Measurements from ENCODE around the gene MRPL11. TPM values are rescaled to one million over a fixed set of nuclear protein-coding genes. Genes with fewer than 3 reads are reported as not detected.
"Not testable (repeated sequence)": the region's sequence is repeated elsewhere in the genome, so short reads cannot be mapped to it uniquely, and the experiment has no call there.

MRPL11 gene
- total RNA-seq, 1 donor from 2014 or later, result 33.3 TPM

DNA sequence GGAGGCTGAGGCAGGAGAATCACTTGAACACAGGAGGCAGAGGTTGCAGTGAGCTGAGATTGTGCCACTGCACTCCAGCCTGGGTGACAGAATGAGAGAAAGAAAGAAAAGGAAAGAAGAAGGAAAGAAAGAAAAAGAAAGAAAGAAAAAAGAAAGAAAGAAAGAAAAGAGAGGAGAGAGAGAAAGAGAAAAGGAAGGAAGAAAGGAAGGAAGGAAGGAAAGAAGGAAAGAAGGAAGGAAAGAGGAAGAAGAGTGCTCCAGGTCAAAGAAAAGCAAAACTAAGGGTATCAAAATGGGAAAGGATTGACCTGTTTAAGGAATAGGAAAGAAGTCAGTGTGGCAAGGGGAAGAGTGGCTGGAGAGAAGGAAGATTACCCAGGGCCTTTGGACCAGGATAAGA, 7.4 kb downstream of the MRPL11 start:
- DNase-seq (ENCODE audit: low read depth), result not testable (repeated sequence)

DNA sequence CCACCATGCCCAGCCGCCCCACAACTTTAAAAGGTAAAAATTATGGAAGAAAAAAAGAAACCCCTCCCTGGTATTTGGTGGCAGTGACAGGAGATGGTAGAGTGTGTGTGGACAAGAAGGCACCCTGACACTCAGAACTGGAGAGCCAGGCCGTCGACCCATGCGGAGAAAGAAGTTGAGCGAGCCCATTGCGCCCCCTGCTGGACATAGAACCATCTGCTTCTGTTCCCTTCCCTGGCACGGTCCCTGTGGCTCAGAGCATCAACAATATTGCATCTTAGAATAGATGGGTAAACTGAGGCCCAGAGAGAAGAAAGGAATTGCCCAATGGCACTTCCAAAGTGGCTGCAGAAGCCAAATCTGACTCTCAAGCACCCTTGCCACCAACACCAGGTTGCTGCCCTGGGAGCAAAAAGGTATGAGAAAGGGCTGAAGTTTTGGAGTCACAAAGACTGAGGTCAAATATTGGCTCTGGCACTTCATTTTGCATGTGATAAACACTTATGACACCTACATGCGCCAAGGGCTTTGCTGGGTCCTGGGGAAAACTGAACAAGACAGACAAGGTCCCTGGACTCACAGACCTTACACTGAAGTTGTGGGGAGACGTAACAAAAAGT, 8.6 kb downstream of the MRPL11 start:
- peak; percentile 38 for DNase-seq (ENCODE audit: low read depth)

DNA sequence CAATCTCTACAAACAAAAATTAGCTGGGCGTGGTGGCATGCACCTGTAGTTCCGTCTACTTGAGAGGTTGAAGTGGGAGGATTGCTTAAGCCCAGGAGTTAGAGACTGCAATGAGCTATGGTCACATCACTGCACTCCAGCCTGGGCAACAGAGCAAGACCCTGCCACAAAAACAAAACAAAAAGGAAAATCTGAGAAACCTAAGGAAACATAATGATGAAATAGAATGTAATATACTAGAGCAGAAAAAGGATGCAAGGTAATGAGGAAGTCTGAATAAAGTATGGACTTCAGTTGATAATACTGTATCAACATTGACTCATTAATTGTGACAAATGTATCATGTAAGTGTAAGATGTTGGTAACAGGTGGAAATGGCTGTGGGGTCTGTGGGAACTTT, 9.7 kb downstream of the MRPL11 start:
- DNase-seq (ENCODE audit: low read depth), result no peak

DNA sequence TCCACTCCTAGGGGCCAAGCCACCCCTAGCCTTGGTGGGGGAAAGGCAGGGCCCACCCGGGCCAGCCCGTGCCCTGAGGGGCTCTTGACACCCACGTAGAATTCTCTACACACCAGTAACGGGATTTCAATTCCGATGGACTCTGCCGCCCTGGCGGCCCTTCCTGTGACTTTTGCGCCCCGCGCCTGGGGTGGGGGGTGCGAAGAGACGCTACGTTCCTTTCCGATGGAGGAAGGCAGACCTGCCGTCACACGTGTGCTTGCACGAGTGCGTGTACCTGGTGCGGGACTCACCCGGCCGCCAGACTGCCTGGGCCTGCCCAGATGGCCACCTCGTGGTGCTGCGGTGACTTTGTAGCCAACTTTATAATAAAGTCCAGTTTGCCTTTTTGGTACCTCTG, 12.3 kb downstream of the MRPL11 start:
- DNase-seq (ENCODE audit: low read depth), result no peak

DNA sequence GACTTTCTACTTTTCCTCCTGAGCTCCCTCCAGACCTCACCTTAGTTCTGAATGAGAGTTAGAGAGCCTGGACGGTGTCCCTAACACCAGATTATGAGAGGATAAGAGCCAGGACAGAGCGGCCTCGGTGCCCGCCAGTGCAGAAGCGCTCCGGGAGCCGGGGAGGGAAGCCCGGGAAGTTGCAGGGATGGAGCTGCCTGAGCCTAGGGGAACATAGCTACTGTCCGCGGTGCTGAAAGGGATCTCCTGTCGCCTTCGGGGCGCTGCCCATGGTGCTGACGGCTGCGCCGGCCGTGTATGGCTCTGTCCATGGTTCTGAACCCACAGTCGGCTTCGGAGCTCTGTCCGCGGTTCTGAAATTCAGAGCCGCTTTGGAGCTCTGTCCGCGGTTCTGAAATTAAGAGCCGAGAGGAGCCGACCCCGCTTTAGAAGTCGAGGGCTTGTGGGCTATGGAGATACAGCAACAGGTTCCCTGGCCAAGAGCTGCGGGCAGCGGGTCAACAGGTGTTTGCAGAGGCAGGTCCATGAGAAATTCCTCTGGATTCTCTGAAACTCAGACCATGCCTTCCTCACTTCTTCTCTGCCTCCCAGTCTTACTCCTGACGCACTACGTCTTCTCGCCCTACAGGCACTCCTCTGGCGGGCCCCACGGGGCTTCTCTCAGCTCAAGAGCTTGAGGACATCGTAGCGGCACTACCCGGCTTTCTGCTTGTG, 17.0 kb downstream of the MRPL11 start:
- peak; percentile 76 for DNase-seq (ENCODE audit: low read depth)

DNA sequence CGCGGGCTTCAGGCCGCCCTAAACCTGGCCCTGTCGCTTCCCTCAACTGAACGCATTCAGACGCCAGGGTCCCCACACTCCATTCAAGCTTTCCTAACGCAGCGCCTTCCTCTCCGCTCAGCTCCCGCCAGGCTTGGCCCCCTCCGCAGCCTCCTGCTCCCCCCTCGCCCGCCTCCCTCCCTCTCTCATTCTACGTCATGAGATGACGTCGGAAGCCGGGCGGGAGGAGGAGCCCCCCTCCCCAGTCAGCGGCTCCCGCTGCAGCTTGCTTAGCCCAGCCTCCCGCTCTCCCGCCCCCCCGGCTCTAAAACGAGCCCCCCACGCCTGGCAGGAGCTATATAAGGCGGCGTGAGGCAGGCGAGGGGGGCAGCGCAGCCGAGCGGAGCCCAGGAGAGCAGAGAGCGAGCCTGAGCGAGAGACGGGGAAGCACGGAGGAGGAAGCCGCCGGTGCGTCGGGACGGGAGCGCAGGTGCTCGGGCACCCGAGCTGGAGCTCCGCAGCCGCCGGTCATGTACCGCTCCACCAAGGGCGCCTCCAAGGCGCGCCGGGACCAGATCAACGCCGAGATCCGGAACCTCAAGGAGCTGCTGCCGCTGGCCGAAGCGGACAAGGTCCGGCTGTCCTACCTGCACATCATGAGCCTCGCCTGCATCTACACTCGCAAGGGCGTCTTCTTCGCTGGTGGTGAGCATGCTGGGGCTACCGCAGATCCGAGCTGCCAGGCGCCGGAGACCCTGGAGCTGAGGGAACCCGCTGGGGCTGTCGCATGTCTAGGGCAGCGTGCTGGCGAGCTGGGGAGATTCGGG, 17.8 kb downstream of the MRPL11 start, which contains the start of gene NPAS4:
TSS of gene NPAS4 (plus strand) at position 365 of the 806 bp plus-strand sequence. CDS start at position 510, 145 bp downstream.
- no peak for DNase-seq (ENCODE audit: low read depth)

DNA sequence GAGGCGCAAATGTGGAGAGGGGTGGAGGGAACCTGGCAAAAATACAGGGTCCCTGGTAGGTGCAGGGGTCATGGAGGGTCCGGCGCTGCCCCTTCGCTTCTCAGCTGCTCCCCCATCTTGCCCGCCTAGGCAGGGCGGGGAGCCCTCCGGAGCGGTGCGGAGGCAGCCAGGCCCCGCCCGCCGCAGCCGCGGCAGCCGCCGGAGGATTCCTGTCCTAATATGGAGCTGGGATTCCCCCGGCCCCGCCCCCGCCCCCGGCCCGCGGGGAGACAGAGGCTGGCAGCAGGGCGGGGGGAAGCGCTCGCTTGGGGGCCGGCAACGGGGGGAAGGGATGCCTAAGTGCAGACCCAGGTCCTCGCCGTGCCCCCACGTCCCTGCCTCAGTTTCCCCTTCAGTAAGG, 18.8 kb downstream of the MRPL11 start:
- no peak for DNase-seq (ENCODE audit: low read depth)

DNA sequence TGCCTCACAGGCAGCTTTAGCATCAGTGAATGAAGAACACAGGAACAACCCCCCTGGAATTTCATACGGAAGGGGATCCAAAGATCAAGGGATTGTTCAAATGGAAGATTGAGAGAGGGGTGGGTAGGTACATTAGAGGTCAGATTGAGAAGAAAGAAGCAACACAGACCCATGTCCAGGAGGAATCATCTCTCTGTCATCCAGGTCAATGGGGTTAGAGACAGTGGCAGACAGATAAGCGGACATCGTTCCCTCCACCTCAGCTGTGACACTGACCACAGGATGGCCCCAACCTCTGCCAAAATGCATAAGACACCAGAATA, 19.7 kb downstream of the MRPL11 start:
- no peak for DNase-seq (ENCODE audit: low read depth)

DNA sequence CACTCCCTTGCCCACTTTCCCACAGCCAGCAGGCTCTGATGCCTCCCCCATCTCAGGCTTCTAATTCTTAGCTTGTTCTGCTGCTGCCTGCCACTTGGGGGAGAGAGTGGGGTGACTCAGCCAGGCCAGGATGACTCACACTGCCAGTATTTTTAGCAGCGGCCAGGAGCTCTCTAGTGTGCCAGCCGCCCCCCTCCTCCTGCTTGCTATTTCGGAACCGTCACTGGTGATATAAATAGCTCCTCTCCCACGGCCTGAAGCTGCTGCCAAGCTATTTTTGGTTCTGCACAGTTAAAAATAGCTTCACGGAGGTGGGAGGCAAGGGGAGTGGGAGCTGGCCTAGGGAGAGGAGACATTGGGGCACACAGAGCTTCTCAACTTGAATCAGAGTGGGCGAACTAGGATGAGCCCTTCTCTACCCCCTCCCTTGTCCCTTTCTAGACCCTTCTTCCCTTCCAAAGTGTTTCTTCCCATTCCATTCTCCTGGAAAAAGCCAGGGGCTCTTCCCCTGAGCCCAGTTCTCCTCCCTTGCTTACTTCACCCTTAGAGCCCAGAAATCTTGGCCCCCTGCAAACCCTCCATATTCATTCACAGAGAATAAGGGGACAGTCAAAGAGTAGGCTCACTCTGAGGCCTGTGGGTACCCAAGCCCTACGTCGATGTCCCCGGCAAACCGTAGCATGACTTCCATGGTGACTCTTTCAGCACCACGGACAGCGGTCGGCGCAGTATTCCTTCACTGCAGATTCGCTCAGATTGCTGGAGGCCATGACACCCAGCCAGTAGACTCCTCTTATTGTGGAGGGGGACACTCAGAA, 20.3 kb downstream of the MRPL11 start:
- DNase-seq (ENCODE audit: low read depth), result peak; percentile 88

DNA sequence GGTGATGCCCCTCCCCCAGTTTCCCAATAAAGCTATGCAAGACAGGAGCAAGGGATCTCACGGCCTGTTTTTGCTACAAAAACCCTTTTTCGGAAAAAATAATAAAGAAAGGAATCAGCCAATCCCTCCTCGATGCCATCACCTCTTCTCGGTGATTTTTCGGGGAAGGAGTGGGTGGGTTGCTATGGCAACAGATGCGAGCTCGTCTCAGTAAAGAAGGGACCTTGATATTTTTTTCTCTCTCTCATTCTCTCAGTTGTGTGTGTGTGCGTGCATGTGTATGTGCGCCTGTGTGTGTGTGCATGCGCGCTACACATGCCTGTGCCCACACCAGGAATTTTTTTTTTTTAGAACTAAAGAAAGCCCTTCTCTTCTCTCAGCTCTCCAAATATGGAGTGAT, 21.6 kb downstream of the MRPL11 start:
- no peak for DNase-seq (ENCODE audit: low read depth)

DNA sequence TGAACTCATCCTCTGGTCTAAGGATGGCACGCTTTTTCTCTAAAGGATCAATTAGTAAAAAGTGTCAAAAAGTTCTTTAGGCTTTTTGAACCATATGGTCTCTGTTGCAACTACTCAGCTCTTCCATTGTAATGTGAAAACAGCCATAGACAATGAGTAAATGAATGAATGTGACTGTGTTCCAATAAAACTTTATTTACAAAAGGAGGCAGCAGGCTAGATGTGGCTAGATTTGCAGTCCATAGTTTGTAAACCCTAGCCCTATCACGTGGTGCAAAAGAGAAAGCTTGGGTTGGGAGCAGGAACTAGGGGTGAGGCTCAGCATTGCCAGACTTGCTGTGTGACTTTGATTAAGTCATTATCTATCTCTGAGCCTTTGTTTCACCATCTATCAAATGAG, 23.2 kb downstream of the MRPL11 start:
- no peak for DNase-seq (ENCODE audit: low read depth)

DNA sequence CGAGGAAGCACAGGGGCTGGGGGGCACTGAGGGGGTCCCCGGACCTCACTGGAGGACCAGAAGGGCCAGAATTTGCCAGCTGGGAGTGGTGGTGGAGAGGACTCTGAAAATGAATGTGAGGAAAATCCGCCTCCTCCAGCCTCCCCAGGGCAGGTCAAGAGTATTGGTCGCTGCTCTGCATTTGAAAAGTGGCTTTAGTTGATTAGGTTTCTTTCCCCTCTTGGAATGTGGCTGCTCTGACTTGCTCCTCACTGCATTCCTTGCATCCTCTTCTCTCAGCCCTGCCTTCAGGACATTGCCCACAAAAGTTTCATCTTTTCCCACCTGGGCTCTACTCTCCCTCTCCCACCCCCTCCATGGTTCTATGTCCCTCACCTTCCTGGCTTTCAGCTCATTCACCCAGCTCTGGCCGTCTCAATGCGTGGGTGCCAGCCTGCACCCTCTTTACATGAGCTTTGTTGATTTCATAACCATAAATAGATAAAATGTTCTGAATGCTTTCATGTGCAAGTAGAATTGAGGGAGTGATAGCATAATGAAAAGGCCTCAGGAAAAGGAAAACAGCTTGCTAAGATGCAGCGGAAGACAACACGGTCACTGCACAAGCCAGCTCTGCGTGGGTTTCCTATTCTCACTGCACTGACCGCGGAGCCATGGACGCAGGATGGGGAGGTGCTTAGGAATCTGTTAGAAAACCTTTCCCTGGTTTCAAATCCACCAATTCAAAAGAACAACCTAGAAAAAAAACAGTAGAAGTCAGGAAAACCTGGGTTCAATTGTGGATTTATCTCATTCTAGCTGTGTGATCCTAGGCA, 24.3 kb downstream of the MRPL11 start:
- no peak for DNase-seq (ENCODE audit: low read depth)

DNA sequence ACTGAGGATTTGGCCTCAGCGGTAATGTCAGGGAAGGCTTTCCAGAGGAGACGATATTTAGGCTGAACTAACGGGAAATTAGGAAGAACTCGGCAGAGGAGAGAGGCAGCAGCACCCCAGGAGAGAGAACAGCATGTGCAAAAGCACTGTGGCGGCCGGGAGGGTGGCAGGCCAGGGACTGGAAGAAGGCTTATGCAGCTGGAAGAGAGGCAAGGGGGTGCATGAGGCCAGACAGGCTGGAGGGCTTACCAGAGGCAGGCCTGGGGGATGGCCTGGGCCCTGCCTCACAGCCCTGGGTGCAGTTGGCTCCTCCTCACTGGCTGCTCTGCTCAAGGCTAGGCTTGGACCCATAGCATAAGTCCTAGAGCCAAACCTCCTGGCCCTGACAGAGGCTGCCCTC, 25.5 kb downstream of the MRPL11 start:
- DNase-seq (ENCODE audit: low read depth), result no peak

DNA sequence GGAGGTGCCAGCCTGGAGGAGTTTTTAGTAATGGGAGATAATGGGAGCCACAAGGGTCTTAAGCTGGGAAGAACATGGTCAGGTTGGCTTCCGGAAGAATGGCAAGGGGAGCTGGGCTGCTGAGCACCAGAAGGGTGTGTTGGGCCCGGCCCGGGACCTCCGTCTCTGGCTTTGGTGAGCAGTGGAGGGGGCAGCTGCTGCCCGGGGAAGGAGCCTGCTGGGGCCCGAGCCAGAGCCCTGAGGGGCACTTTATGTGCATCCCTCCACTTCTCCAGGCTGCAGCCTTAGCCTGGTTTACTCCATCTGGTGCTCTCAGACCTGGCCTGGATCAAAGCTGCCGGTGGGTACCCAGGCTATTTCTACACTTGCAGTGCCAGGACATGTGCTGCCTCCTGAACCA, 26.5 kb downstream of the MRPL11 start:
- DNase-seq (ENCODE audit: low read depth), result no peak

DNA sequence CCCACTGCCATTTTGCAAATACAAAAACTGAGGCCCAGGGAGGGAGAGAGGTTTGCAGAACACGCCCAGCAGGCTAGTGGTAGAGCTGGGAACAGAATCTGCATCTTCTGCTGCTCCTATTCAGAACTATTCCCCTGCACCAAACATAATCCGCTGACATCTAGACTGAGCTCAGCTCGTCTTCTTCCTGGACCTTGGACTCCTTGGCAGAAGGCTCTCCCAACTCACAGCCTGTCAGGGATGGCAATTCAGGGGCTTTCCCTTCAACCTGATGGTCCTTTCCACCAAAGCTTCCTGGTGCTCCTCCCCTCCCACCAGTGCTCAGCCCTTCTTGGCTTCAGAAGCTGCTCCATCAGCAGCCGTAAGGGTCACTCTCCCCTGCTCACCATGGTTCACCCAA, 27.3 kb downstream of the MRPL11 start:
- no peak for DNase-seq (ENCODE audit: low read depth)

DNA sequence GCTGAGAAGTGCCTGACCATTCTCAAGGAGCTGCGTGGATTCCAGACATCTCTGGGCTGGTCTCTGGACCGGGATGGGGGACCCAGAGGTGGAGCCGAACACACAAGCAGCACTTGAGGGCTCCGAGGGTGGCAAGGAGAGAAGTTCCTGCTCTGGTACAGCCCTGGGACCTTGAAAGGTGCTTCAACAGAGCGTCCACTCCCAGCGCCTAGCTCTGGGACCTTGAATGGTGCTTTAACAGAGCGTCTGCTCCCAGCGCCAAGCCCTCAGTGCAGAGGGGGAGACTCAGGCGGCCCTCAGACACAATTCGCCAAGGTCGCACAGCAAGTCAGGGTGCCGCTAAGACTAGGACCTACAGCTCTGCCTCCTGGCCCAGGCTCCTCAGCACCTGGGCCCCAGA, 28.5 kb downstream of the MRPL11 start:
- DNase-seq (ENCODE audit: low read depth), result no peak

DNA sequence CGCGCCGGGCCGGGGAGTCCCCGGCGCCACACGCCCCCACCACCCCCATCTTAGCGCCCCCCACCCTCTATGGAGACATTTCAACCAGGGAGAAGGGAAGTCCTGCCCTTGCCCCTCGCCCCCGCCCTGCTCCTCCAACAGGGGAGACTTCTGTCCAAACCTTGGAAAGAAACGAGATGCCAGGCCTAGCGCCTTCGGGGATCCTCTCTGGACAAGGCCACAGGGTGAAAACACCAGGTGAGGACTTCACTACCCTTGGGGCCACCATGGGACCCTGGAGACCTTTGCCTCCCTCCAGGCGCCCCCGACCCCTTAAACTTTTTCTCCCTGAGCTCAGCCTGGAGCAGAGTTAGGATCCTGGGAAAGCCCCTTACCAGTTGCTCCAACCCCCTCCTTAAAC, 29.4 kb downstream of the MRPL11 start:
- no peak for DNase-seq (ENCODE audit: low read depth)

DNA sequence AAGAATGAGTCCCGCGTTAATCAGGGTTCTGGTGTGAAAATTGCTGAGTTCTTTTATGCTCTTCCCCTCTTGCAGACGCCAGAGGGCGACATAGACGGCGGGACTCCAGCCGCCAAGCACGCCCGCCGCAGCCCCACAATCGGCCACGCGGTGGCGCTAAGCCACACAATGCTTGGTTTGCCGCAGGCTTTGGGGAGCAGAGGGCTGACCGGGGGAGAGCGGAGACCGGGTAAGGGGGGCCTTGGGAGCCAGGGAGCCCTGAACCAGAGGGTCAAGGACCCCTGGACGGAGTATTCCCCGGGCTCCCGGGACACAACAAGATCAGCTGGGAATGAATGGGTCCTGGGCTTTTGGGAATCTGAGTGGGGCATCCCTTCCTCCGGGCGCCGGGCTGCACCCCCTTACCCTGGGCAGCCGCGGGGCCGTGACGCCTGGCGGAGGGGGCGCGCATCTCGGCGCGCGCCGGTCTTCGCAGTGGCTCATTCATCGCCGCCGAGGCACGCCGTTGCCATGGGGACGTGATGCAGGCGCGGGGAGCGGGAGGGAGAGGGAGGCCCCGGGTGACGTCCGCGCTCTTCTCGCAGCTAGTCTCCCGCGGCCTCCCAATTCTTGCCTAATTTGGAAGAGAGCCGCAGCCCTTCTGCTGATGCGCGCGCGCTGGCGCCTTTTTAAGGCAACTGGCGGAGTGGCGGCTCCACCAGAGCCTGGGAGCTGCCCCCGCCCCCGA, 30.0 kb downstream of the MRPL11 start:
- peak; percentile 51 for DNase-seq (ENCODE audit: low read depth)

DNA sequence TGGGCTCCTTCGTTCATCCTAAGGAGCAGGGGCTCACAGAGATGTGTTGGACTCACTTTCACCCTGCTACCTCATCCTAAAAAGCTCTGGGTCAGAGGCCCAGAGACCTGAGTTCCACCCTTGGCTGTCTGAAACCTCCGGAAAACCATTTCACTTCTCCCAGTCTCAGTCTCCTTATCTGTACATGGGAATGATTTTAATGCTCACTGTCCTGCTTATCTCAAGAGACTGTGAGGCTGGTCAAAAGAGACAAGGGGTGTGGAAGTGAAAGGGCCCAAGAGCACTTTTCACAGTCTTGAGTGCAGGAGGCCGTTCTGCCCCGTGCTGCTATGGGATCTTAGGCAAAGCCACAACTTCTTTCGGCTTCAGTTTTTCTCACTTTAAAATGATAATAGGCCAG, 31.0 kb downstream of the MRPL11 start:
- no peak for DNase-seq (ENCODE audit: low read depth)

DNA sequence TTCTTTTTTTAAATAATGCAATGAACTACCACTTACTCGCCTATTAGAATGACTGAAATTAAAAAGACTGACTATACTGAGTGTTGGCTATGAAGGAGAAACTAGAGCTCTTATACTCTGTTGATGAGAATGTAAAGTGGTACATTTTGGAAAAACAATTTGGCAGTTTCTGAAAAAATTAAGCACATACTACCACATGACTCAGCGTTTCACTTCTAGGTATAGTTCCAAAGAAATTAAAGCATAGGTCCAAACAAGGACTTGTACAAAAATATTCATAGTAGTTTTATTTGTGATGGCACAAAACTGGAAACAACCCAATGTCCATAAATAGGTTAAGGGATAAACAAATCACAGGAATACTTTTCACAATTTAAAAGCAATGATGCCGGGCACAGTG, 44.7 kb downstream of the MRPL11 start:
- DNase-seq (ENCODE audit: low read depth), result no peak

DNA sequence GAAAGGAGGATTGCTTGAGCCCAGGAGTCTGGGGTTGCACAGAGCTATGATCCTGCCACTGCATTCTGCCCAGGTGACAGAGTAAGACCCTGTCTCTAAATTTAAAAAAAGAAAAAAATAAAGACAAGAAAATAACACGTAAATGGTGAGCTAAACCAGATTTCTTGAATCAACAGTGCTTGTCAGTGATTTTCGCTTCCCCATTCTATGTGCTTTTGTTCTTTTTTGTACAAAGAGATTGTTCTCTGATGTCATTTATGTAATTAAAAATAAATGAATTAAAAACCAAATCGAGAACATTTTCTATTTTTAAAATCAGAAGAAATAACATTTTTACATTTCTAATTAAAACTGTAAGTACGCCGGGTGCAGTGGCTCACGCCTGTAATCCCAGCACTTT, 47.3 kb downstream of the MRPL11 start:
- DNase-seq (ENCODE audit: low read depth), result no peak

Data from renal cortical epithelial cell (primary cell).